ENCODE measurements around the gene MCL1.

Gene MCL1

GRCh38 chr1:150567717-150568593 is 11.5 kb downstream of the MCL1 start:
- DNase-seq = peak; percentile 80

GRCh38 chr1:150567341-150567716 is 12.1 kb downstream of the MCL1 start:
- peak; percentile 93 for DNase-seq

GRCh38 chr1:150566589-150567340 is 12.6 kb downstream of the MCL1 start:
- DNase-seq = peak; percentile 2

GRCh38 chr1:150565240-150565991 is 14.0 kb downstream of the MCL1 start:
- peak; percentile 10 for DNase-seq

GRCh38 chr1:150564051-150564991 is 15.1 kb downstream of the MCL1 start:
- DNase-seq = peak; percentile 29

- peak; percentile 15 for DNase-seq
These were observed 15.9 kb downstream of the MCL1 start for GRCh38 chr1:150563340-150564038.

GRCh38 chr1:150562446-150563339 is 16.7 kb downstream of the MCL1 start:
- peak; percentile 40 for DNase-seq

GRCh38 chr1:150561974-150562445 is 17.4 kb downstream of the MCL1 start:
- peak; percentile 96 for DNase-seq

- peak; percentile 97 for DNase-seq
These were observed 18.0 kb downstream of the MCL1 start for GRCh38 chr1:150561254-150561973.

GRCh38 chr1:150560576-150561253 is 18.7 kb downstream of the MCL1 start:
- DNase-seq = peak; percentile 90

- DNase-seq = peak; percentile 77
These were observed 19.4 kb downstream of the MCL1 start for GRCh38 chr1:150560011-150560438.

GRCh38 chr1:150559656-150560010 is 19.8 kb downstream of the MCL1 start:
- no peak for DNase-seq

- DNase-seq = no peak
These were observed 20.4 kb downstream of the MCL1 start for GRCh38 chr1:150558761-150559655.

GRCh38 chr1:150558303-150558704 is 21.1 kb downstream of the MCL1 start:
- no peak for DNase-seq

GRCh38 chr1:150557813-150558212 is 21.6 kb downstream of the MCL1 start:
- no peak for DNase-seq

- no peak for DNase-seq
These were observed 22.3 kb downstream of the MCL1 start for GRCh38 chr1:150557065-150557600.
